HepG2 (cell line): ENCODE data around the gene PLEKHA8. TPM values are rescaled to one million over a fixed set of nuclear protein-coding genes. Genes with fewer than 3 reads are reported as not detected.

Source experiments
- ATAC-seq: fragments of 200-7000 bp; cut with Tn5 transposase; 3 replicates; pipeline ENCODE4 v1.9.1; 2020; ENCODE audit warnings: mild to moderate bottlenecking, moderate library complexity
- BruUV-seq: library from RNA; stranded (reverse); fragments of 400-500 nt; replicated peaks from 2 replicates; lab custom pipeline; 2021; lab: Mats Ljungman, UMichigan
- CTCF ChIA-PET: fragments of 300-600 bp; formaldehyde crosslinking; extraction: SDS; loops from one replicate; lab custom pipeline; 2021; ENCODE audit warnings: low total read pairs, inconsistent platforms, low intra/inter-chr PET ratio; lab: Yijun Ruan, JAX
- POLR2A ChIA-PET: fragments of 350-600 bp; sonication (Branson Sonifier 250); formaldehyde crosslinking; loops from one replicate; lab custom pipeline; 2020; ENCODE audit warnings: antibody characterized with exemption, inconsistent platforms; lab: Yijun Ruan, JAX
- DNase-seq: peaks from one replicate; pipeline ENCODE4 v3.0.0-alpha.2; 2015; ENCODE audit warnings: low spot score
- FAIRE-seq: peaks from 3 replicates; lab custom pipeline; 2011; peaks lifted over from hg19 to GRCh38; lab: Jason Lieb, UNC
- H2AFZ ChIP-seq: one replicate; pipeline ENCODE4 v1.6.1; 2011; ENCODE audit warnings: low read length, inconsistent platforms
- H3K27ac ChIP-seq: fragments of 300-600 bp; 3 replicates; pipeline ENCODE4 v1.8.0; 2011; ENCODE audit warnings: mixed run types, mild to moderate bottlenecking, mixed read lengths, low read length, inconsistent platforms; ENCODE audit not compliant: insufficient read depth; ENCODE audit errors: extremely low read length
- H3K27me3 ChIP-seq, 2 experiments: fragments of 200-600 bp in 1 of 2; 2 replicates in 1 of 2; 3 replicates in 1 of 2; pipeline versions ENCODE4 v1.6.0 to v1.8.0; 2011; ENCODE audit warnings: low read length in 2 of 2, mild to moderate bottlenecking in 2 of 2, moderate library complexity in 2 of 2, inconsistent platforms in 1 of 2; ENCODE audit not compliant: insufficient read depth in 2 of 2, control insufficient read depth in 1 of 2
- H3K36me3 ChIP-seq, 2 experiments: fragments of 200-600 bp in 1 of 2; replicated peaks in 1 of 2; 2 replicates in 1 of 2; 3 replicates in 1 of 2; pipeline versions ENCODE4 v1.5.1 to v1.8.0; 2011; ENCODE audit warnings: low read length in 2 of 2, inconsistent platforms in 1 of 2; ENCODE audit not compliant: insufficient read depth in 2 of 2, control insufficient read depth in 1 of 2
- H3K4me1 ChIP-seq: 2 replicates; pipeline ENCODE4 v1.5.1; 2012; ENCODE audit warnings: low read length, inconsistent platforms; ENCODE audit not compliant: insufficient read depth
- H3K4me2 ChIP-seq: 2 replicates; pipeline ENCODE4 v1.6.0; 2011; ENCODE audit warnings: low read depth, low read length, inconsistent platforms
- H3K4me3 ChIP-seq, 3 experiments: fragments of 200-600 bp in 1 of 3; sonication (generic), shearing (Covaris generic) in 1 of 3; replicated peaks in 1 of 3; 2 replicates each; pipeline ENCODE4 v1.5.1; 2011 to 2016; ENCODE audit warnings: low read length in 3 of 3, inconsistent platforms in 2 of 3, low read depth in 2 of 3, mild to moderate bottlenecking in 2 of 3, control low read depth in 1 of 3, mixed read lengths in 1 of 3; ENCODE audit not compliant: insufficient read depth in 1 of 3
- H3K79me2 ChIP-seq: one replicate; pipeline ENCODE4 v1.6.1; 2011; ENCODE audit warnings: low read length, inconsistent platforms; ENCODE audit not compliant: insufficient read depth
- H3K9ac ChIP-seq: 2 replicates; pipeline ENCODE4 v1.6.0; 2011; ENCODE audit warnings: mild to moderate bottlenecking, low read depth, low read length, inconsistent platforms; ENCODE audit not compliant: insufficient read depth
- H3K9me3 ChIP-seq: 2 replicates; pipeline ENCODE4 v1.5.1; 2012; ENCODE audit warnings: mild to moderate bottlenecking, low read length
- H4K20me1 ChIP-seq: 2 replicates; pipeline ENCODE4 v1.6.0; 2011; ENCODE audit warnings: inconsistent platforms, mild to moderate bottlenecking, low read length, moderate library complexity; ENCODE audit not compliant: insufficient read depth
- CENPT ChIP-seq: sonication (generic); formaldehyde crosslinking; IDR thresholded peaks from 2 replicates; pipeline ENCODE4 v1.8.0; 2022; ENCODE audit warnings: low read depth, mild to moderate bottlenecking, moderate library complexity, missing genetic modification reagents
- KDM4B ChIP-seq: sonication (generic); formaldehyde crosslinking; IDR thresholded peaks from 2 replicates; pipeline ENCODE4 v1.4.0; 2020; ENCODE audit warnings: missing genetic modification reagents
- NR2F1 ChIP-seq, 2 experiments: fragments of 450-650 bp in 1 of 2; formaldehyde crosslinking in 1 of 2; IDR thresholded peaks; 2 replicates each; pipeline versions ENCODE4 v1.5.0 to v1.6.1; 2016 to 2020; ENCODE audit warnings: mild to moderate bottlenecking in 1 of 2, missing compliant biosample characterization in 1 of 2, missing genetic modification reagents in 1 of 2, moderate library complexity in 1 of 2
- RFXAP ChIP-seq: sonication (generic); formaldehyde crosslinking; IDR thresholded peaks from 2 replicates; pipeline ENCODE4 v1.4.0; 2020; ENCODE audit warnings: missing genetic modification reagents, borderline replicate concordance
- TBX3 ChIP-seq: fragments of 450-650 bp; IDR thresholded peaks from 2 replicates; pipeline ENCODE4 v1.6.1; 2017; ENCODE audit warnings: antibody characterized with exemption, mild to moderate bottlenecking, inconsistent platforms, borderline replicate concordance
- YEATS2 ChIP-seq: sonication (generic); formaldehyde crosslinking; IDR thresholded peaks from 2 replicates; pipeline ENCODE4 v1.4.0; 2020; ENCODE audit warnings: missing genetic modification reagents, borderline replicate concordance
- ZBTB14 ChIP-seq: sonication (generic); formaldehyde crosslinking; IDR thresholded peaks from 2 replicates; pipeline ENCODE4 v1.4.0; 2020; ENCODE audit warnings: missing genetic modification reagents
- ZNF382 ChIP-seq: sonication (generic); formaldehyde crosslinking; IDR thresholded peaks from 2 replicates; pipeline ENCODE4 v1.5.0; 2020; ENCODE audit warnings: missing genetic modification reagents, mild to moderate bottlenecking, borderline replicate concordance
- ZNF597 ChIP-seq: sonication (generic); formaldehyde crosslinking; IDR thresholded peaks from 2 replicates; pipeline ENCODE4 v1.5.0; 2020; ENCODE audit warnings: missing genetic modification reagents
- WGBS: methylation state at CpG from one replicate; pipeline ENCODE4 v1.1.6; 2017; ENCODE audit warnings: low lambda C conversion rate; 5-methylcytosine and 5-hydroxymethylcytosine counted together
- in situ Hi-C: cut with HindIII; loops from 2 replicates; pipeline ENCODE4 v1.10.0; 2017; ENCODE audit warnings: low pct_unique_long_range_greater_than_20kb; ENCODE audit not compliant: extremely low pct_ligation_motif_present
- intact Hi-C: fragments of 100-400 bp; cut with micrococcal nuclease; formaldehyde crosslinking; loops from one replicate; pipeline ENCODE4 v1.10.0; 2022; ENCODE audit not compliant: unreplicated experiment
- polyA plus RNA-seq, 8 experiments: library from polyadenylated mRNA; depleted of rRNA in 3 of 8; stranded (reverse) in 7 of 8; unstranded in 1 of 8; fragments of >200 nt; fragmentation: Illumina TruSeq in 4 of 8; extraction: Trizol in 4 of 8; gene quantifications; 2 replicates each; pipeline versions ENCODE4 v1.2.1 to v1.2.3, GENCODE V29; 2011 to 2016; ENCODE audit warnings: low read depth in 4 of 8, missing spikeins in 1 of 8, mixed read lengths in 1 of 8; ENCODE audit not compliant: insufficient read depth in 1 of 8
- total RNA-seq, 5 experiments: library from RNA; depleted of rRNA; stranded (reverse); fragments of >200 nt; fragmentation: Illumina TruSeq; extraction: Trizol; gene quantifications; 2 replicates each; pipeline ENCODE4 v1.2.3, GENCODE V29; 2016; ENCODE audit warnings: low read depth in 1 of 5
- TF ChIP-seq, protein P1 (sequence below): sonication (generic); formaldehyde crosslinking; IDR thresholded peaks from 2 replicates; pipeline ENCODE4 v1.9.0; 2022; ENCODE audit warnings: low read depth, missing genetic modification reagents
- TF ChIP-seq, protein P2 (sequence below): sonication (generic); formaldehyde crosslinking; IDR thresholded peaks from 2 replicates; pipeline ENCODE4 v1.5.1; 2020; ENCODE audit warnings: mild to moderate bottlenecking, moderate library complexity, missing genetic modification reagents
- TF ChIP-seq, protein P3 (sequence below): sonication (generic); formaldehyde crosslinking; IDR thresholded peaks from 2 replicates; pipeline ENCODE4 v1.4.0; 2020; ENCODE audit warnings: mild to moderate bottlenecking, missing genetic modification reagents

The PLEKHA8 gene
- total and polyA plus RNA-seq, 2 of the 13 experiments (the other 11 are each of a cell fraction or from before 2014, with no cell fraction given), result 12.5 to 26.4 TPM

DNA sequence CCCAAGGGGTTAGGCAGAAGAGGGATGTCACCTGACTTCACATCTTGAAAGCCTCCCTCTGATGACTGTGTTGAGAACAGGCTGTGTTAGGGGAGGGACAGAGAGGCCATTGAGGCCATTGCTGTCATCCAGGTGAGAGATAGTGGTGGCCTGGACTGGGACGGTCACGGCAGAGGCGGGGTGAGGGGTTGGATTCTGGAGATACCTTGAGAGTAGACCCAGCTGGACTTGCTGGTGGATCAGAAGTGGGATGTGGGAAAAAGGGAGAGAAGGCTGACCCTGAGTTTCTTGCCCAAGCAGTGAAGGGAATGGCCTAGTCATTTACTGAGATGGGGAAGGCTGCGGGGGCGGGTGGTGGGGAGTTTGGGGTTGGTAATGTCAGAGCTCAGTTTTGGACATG lies 120.2 kb downstream of the PLEKHA8 start (continued):
- TF ChIP-seq KDM4B (CRISPR knock-in tag) (no peak), RFXAP (no peak), NR2F1 (CRISPR knock-in tag; IDR thresholded peaks at IDR 0.05) (no peak), CENPT (CRISPR knock-in tag) (no peak)

- H3K79me2 ChIP-seq, result no peaks in the 10 kb centered on the region
- DNase-seq (no peak), FAIRE-seq (no peak), ATAC-seq (no peak)
- peaks cover 0 to 18% of the 10 kb centered on the region in 2 experiments; a peak in 1 of 5 replicates for H3K36me3 ChIP-seq
- BruUV-seq, result no TSS peak
- in situ Hi-C loops, result no loop called here
- intact Hi-C loops, result no loop called here
- H3K4me3 ChIP-seq, result no peak overlapping the region
- H2AFZ ChIP-seq, result no peak overlapping the region
- no peak overlapping the region for H3K27ac ChIP-seq
- POLR2A ChIA-PET, result no interaction called here
- peaks cover 7% of the 10 kb centered on the region; the same call in 1 of the 2 replicates for H3K4me1 ChIP-seq
- no peak overlapping the region for H3K4me2 ChIP-seq
- CTCF ChIA-PET, result no interaction called here
- H3K9ac ChIP-seq, result no peak overlapping the region
- 90% methylated on average over 13 of the region's 13 CpGs for WGBS
- no peaks in the 10 kb centered on the region for H3K9me3 ChIP-seq
- TF ChIP-seq YEATS2, result no peak
- TF ChIP-seq, protein P1, sequence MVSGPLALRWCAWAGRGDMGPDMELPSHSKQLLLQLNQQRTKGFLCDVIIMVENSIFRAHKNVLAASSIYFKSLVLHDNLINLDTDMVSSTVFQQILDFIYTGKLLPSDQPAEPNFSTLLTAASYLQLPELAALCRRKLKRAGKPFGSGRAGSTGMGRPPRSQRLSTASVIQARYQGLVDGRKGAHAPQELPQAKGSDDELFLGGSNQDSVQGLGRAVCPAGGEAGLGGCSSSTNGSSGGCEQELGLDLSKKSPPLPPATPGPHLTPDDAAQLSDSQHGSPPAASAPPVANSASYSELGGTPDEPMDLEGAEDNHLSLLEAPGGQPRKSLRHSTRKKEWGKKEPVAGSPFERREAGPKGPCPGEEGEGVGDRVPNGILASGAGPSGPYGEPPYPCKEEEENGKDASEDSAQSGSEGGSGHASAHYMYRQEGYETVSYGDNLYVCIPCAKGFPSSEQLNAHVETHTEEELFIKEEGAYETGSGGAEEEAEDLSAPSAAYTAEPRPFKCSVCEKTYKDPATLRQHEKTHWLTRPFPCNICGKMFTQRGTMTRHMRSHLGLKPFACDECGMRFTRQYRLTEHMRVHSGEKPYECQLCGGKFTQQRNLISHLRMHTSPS, result no peak
- TF ChIP-seq, protein P2, sequence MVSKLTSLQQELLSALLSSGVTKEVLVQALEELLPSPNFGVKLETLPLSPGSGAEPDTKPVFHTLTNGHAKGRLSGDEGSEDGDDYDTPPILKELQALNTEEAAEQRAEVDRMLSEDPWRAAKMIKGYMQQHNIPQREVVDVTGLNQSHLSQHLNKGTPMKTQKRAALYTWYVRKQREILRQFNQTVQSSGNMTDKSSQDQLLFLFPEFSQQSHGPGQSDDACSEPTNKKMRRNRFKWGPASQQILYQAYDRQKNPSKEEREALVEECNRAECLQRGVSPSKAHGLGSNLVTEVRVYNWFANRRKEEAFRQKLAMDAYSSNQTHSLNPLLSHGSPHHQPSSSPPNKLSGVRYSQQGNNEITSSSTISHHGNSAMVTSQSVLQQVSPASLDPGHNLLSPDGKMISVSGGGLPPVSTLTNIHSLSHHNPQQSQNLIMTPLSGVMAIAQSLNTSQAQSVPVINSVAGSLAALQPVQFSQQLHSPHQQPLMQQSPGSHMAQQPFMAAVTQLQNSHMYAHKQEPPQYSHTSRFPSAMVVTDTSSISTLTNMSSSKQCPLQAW (CRISPR knock-in tag), result no peak
- TF ChIP-seq ZNF597 (CRISPR knock-in tag), result no peak
- TF ChIP-seq TBX3, result no peak
- no peak for TF ChIP-seq ZNF382 (CRISPR knock-in tag)
- TF ChIP-seq, protein P3, sequence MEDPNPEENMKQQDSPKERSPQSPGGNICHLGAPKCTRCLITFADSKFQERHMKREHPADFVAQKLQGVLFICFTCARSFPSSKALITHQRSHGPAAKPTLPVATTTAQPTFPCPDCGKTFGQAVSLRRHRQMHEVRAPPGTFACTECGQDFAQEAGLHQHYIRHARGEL (CRISPR knock-in tag), result no peak
- no peak for TF ChIP-seq ZBTB14
- no peaks in the 10 kb centered on the region for H4K20me1 ChIP-seq
- H3K27me3 ChIP-seq, result no peaks in the 10 kb centered on the region
Observed at GRCh38 chr7:30148951-30149459, 120.8 kb downstream of the PLEKHA8 start.
